GM13977 (cell line): ENCODE results near the gene CLDN20.

Experiments
- DNase-seq: peaks from one replicate; pipeline ENCODE4 v3.0.0; 2012; ENCODE audit warnings: low spot score
- CTCF ChIP-seq: IDR thresholded peaks from 2 replicates; pipeline ENCODE4 v1.5.1; 2012; ENCODE audit warnings: mild to moderate bottlenecking, control low read depth; ENCODE audit not compliant: insufficient read depth; ENCODE audit errors: extremely low read depth, missing control alignments
- in situ Hi-C: fragments of 300-500 bp; cut with MboI; formaldehyde crosslinking; loops from one replicate; pipeline ENCODE4 v1.12.0; 2022; ENCODE audit warnings: low sequenced_read_pairs, low pct_unique_long_range_greater_than_20kb, mixed read lengths, inconsistent platforms; ENCODE audit not compliant: unreplicated experiment

Gene CLDN20

GRCh38 chr6:155264693-155265320 lies 994 bp downstream of the CLDN20 start:
- no peak for DNase-seq
- TF ChIP-seq CTCF: no peak
- in situ Hi-C loops: loop anchor here (25.0 kb wide), 1 partner anchor 578 kb away; no protein-coding TSS in a partner anchor

- in situ Hi-C loops: loop anchor here (25.0 kb wide), 1 partner anchor 579 kb away; no protein-coding TSS in a partner anchor
- no peak for DNase-seq
- TF ChIP-seq CTCF: no peak
Observed at GRCh38 chr6:155265843-155266535, 2.2 kb downstream of the CLDN20 start.

DNA sequence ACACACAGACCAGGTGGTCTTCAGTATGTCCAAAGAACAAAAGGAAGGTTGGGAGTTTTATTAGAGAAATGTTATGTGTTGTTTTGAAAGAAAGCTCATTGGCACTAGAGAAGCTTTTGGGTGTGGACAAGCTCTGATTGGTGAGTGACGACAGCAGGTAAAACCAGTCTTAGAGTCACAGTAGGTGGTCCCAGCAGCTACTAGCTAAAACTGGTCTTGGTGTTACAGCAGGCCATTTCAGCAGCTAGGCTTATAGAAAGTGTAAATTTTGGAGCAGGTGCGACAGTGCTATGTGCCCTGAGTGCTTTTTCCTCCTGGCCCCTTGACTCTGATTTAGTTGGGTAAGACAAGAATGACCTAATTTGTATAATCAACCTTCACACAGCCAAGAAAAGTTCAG lies 3.6 kb downstream of the CLDN20 start:
- no peak for TF ChIP-seq CTCF
- in situ Hi-C loops: loop anchor here (25.0 kb wide), 1 partner anchor 580 kb away; no protein-coding TSS in a partner anchor

GRCh38 chr6:155268088-155268867 lies 4.5 kb downstream of the CLDN20 start:
- in situ Hi-C loops: loop anchor here (25.0 kb wide), 1 partner anchor 581 kb away; no protein-coding TSS in a partner anchor
- DNase-seq: peak; percentile 33
- TF ChIP-seq CTCF: peak; percentile 52

More for the DNA sequence above, 3.6 kb downstream of the CLDN20 start:
- no peak for DNase-seq

DNA sequence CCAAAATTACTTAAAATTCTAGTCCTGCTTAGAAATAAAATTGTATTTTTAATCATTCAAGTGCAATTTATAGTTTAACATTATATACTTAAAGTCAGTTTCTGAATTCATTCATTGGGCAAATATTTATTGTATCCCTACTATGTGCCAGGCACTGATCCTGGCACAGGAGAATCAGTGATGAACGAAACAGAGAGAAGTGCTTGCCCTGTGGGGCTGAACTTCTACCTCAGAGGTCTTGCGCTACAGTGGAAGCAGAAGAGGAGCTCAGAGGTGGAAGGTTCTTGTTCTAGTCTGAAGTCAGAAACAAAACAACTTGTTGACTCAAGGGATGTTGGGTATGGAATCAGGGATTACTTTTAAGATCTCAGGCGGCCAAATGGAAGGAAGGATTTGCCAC lies 6.0 kb downstream of the CLDN20 start:
- no peak for TF ChIP-seq CTCF
- in situ Hi-C loops: loop anchor here (25.0 kb wide), 1 partner anchor 582 kb away; no protein-coding TSS in a partner anchor
- DNase-seq: no peak

DNA sequence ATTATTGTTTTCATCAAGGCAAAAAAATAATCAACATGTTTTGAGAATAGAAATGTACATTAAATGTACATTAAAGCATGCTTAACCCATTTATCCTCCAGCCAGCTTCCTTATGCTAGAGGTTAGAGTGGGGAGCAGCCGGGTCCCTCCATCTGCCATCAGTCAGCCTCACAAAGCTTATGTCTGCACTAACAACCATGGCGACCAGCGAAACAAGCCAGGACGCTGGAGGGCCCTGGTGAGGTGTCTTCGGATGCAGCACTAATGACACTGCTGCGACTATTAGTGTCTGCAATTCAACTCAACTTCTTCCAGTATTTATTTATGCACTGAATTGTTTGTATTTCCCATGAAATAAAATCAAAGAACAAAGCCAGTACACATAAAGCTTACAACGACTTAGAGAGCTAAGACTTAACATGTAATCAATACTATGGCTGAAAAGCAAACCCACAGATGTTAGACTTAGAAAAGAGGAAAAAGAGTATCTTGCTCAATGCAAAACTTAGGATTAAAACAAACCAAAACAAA lies 6.8 kb downstream of the CLDN20 start:
- in situ Hi-C loops: loop anchor here (25.0 kb wide), 1 partner anchor 583 kb away; no protein-coding TSS in a partner anchor
- no peak for TF ChIP-seq CTCF
- DNase-seq: no peak
